NT2/D1 (cell line): ENCODE results near the gene IKZF4.

Source experiments
- SUZ12 ChIP-seq: IDR thresholded peaks from 2 replicates; pipeline ENCODE4 v1.6.1; 2011; ENCODE audit not compliant: insufficient read length, insufficient read depth; ENCODE audit errors: extremely low read depth
- YY1 ChIP-seq: IDR thresholded peaks from 2 replicates; pipeline ENCODE4 v1.6.1; 2011; ENCODE audit not compliant: insufficient read length, insufficient read depth
- ZNF274 ChIP-seq: IDR thresholded peaks from 2 replicates; pipeline ENCODE4 v1.6.1; 2011; ENCODE audit warnings: mild to moderate bottlenecking, low read depth, low read length

- TF ChIP-seq YY1 (no peak), ZNF274 (no peak), SUZ12 (no peak)
Observed at GRCh38 chr12:56037161-56037560, 16.3 kb downstream of the IKZF4 start.
